GM19455 (cell line): ENCODE data around the gene HARBI1.

Experiments
- ATAC-seq: cut with Tn5 transposase; IDR thresholded peaks from one replicate; pipeline ENCODE4 v1.9.1; 2021; ENCODE audit not compliant: unreplicated experiment

Gene HARBI1

GRCh38 chr11:46635557-46636139, 18.6 kb upstream of the HARBI1 start:
- no peak for ATAC-seq

GRCh38 chr11:46633291-46634217, 16.5 kb upstream of the HARBI1 start:
- ATAC-seq, result no peak

- ATAC-seq, result no peak
Measured at GRCh38 chr11:46632502-46632901, 15.5 kb upstream of the HARBI1 start.

GRCh38 chr11:46631676-46632075, 14.6 kb upstream of the HARBI1 start:
- no peak for ATAC-seq

- ATAC-seq, result no peak
Measured at GRCh38 chr11:46630237-46630636, 13.2 kb upstream of the HARBI1 start.

GRCh38 chr11:46628961-46629360, 11.9 kb upstream of the HARBI1 start:
- ATAC-seq, result no peak

GRCh38 chr11:46625406-46625805, 8.4 kb upstream of the HARBI1 start:
- ATAC-seq, result no peak

GRCh38 chr11:46618837-46619236, 1.8 kb upstream of the HARBI1 start:
- ATAC-seq, result no peak

GRCh38 chr11:46617972-46618314, 916 bp upstream of the HARBI1 start:
- no peak for ATAC-seq

GRCh38 chr11:46616551-46617133, 385 bp downstream of the HARBI1 start:
- no peak for ATAC-seq

- no peak for ATAC-seq
Measured at GRCh38 chr11:46615756-46616155, 1.3 kb downstream of the HARBI1 start.

GRCh38 chr11:46612326-46612725, 4.7 kb downstream of the HARBI1 start:
- no peak for ATAC-seq

GRCh38 chr11:46611526-46612304, 5.3 kb downstream of the HARBI1 start:
- no peak for ATAC-seq

- no peak for ATAC-seq
Measured at GRCh38 chr11:46609386-46609785, 7.6 kb downstream of the HARBI1 start.

GRCh38 chr11:46607516-46607915, 9.5 kb downstream of the HARBI1 start:
- no peak for ATAC-seq

- no peak for ATAC-seq
Measured at GRCh38 chr11:46604796-46605195, 12.2 kb downstream of the HARBI1 start.

GRCh38 chr11:46603704-46604308, 13.2 kb downstream of the HARBI1 start:
- no peak for ATAC-seq

GRCh38 chr11:46601129-46601528, 15.9 kb downstream of the HARBI1 start:
- ATAC-seq, result no peak

- no peak for ATAC-seq
Measured at GRCh38 chr11:46600194-46600960, 16.6 kb downstream of the HARBI1 start.
